GM12878 (cell line): Measurements from ENCODE around the gene RPS15A.

Experiments used
- CEBPB ChIP-seq, 2 experiments: fragments of 150-350 bp in 1 of 2; IDR thresholded peaks; 2 replicates each; pipeline ENCODE4 v1.6.1; 2012 to 2014; ENCODE audit warnings: low read depth in 2 of 2, low read length in 2 of 2, borderline replicate concordance in 1 of 2, inconsistent platforms in 1 of 2
- EP300 ChIP-seq, 2 experiments: fragments of 150-350 bp in 1 of 2; IDR thresholded peaks; 2 replicates each; pipeline ENCODE4 v1.6.1; 2011 to 2012; ENCODE audit warnings: low read depth in 2 of 2, low read length in 2 of 2, borderline replicate concordance in 1 of 2, improper control_type of control experiment in 1 of 2, inconsistent platforms in 1 of 2; ENCODE audit not compliant: control insufficient read depth in 1 of 2
- EZH2 ChIP-seq: IDR thresholded peaks from 2 replicates; pipeline ENCODE4 v1.6.1; 2012; ENCODE audit warnings: low read depth, mild to moderate bottlenecking, control low read depth, inconsistent platforms, low read length, borderline replicate concordance; ENCODE audit not compliant: control insufficient read depth
- FOS ChIP-seq: IDR thresholded peaks from 3 replicates; pipeline ENCODE4 v1.6.1; 2011; ENCODE audit warnings: borderline replicate concordance; ENCODE audit not compliant: insufficient read length; ENCODE audit errors: extremely low read depth
- GABPA ChIP-seq: IDR thresholded peaks from 2 replicates; pipeline ENCODE4 v1.6.1; 2014; ENCODE audit warnings: antibody characterized with exemption, low read depth, mild to moderate bottlenecking, inconsistent platforms
- IRF4 ChIP-seq: IDR thresholded peaks from 2 replicates; pipeline ENCODE4 v1.6.1; 2011; ENCODE audit warnings: low read depth, low read length
- NRF1 ChIP-seq: conservative IDR thresholded peaks from 2 replicates; pipeline ENCODE4 v1.6.1; 2011; ENCODE audit warnings: mild to moderate bottlenecking, low read depth, low read length, improper control_type of control experiment
- POLR2A ChIP-seq: IDR thresholded peaks from 2 replicates; pipeline ENCODE4 v1.6.1; 2011; ENCODE audit warnings: low read depth, mild to moderate bottlenecking, low read length
- POU2F2 ChIP-seq: IDR thresholded peaks from 3 replicates; pipeline ENCODE4 v1.6.1; 2011; ENCODE audit warnings: low read depth, mild to moderate bottlenecking, low read length, borderline replicate concordance
- TF ChIP-seq, protein P1 (sequence below): IDR thresholded peaks from 2 replicates; pipeline ENCODE4 v1.6.1; 2011; ENCODE audit warnings: low read depth, mild to moderate bottlenecking, low read length, moderate library complexity, borderline replicate concordance; ENCODE audit errors: extremely low read depth
- TF ChIP-seq, protein P2 (sequence below), 3 experiments: IDR thresholded peaks in 2 of 3; conservative IDR thresholded peaks in 1 of 3; 2 replicates each; pipeline ENCODE4 v1.5.1; 2011; ENCODE audit warnings: low read depth in 3 of 3, low read length in 3 of 3, mild to moderate bottlenecking in 3 of 3, control low read depth in 2 of 3, moderate library complexity in 2 of 3, inconsistent platforms in 1 of 3, mixed read lengths in 1 of 3; ENCODE audit not compliant: control insufficient read depth in 2 of 3, insufficient read depth in 1 of 3; ENCODE audit errors: extremely low read depth in 1 of 3
- TF ChIP-seq, protein P3 (sequence below): fragments of 450-650 bp; IDR thresholded peaks from 2 replicates; pipeline ENCODE4 v1.6.1; 2017; ENCODE audit warnings: borderline replicate concordance
- TF ChIP-seq, protein P4 (sequence below): IDR thresholded peaks from 2 replicates; pipeline ENCODE4 v1.6.1; 2012; ENCODE audit warnings: low read depth, low read length, improper control_type of control experiment

DNA sequence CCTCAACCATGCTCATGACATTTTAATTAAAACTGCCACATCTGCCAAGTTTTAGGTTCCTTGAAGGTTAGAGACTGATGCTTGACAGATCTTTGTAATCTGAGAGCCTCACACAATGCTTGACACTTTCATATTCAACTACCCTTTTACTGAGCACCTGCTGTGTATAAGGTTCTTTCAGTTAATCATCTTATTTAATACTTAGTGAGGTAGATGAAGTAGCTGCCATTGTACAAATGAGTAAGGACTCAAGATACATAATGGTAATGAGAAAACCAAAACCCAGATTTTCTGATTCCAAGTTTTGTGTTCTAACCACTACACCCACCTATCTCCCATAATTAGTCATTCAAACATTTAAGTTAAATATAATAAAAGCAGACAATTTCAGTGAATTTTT lies 46.6 kb upstream of the RPS15A start:
- TF ChIP-seq, protein P1, sequence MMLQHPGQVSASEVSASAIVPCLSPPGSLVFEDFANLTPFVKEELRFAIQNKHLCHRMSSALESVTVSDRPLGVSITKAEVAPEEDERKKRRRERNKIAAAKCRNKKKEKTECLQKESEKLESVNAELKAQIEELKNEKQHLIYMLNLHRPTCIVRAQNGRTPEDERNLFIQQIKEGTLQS: no peak
- TF ChIP-seq, protein P2, sequence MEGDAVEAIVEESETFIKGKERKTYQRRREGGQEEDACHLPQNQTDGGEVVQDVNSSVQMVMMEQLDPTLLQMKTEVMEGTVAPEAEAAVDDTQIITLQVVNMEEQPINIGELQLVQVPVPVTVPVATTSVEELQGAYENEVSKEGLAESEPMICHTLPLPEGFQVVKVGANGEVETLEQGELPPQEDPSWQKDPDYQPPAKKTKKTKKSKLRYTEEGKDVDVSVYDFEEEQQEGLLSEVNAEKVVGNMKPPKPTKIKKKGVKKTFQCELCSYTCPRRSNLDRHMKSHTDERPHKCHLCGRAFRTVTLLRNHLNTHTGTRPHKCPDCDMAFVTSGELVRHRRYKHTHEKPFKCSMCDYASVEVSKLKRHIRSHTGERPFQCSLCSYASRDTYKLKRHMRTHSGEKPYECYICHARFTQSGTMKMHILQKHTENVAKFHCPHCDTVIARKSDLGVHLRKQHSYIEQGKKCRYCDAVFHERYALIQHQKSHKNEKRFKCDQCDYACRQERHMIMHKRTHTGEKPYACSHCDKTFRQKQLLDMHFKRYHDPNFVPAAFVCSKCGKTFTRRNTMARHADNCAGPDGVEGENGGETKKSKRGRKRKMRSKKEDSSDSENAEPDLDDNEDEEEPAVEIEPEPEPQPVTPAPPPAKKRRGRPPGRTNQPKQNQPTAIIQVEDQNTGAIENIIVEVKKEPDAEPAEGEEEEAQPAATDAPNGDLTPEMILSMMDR (IDR thresholded peaks at IDR 0.05 in 2 of 3, conservative IDR thresholded peaks at IDR 0.05 in 1 of 3; ENCODE audit: control insufficient read depth in 2 of 3, extremely low read depth in 1 of 3, insufficient read depth in 1 of 3, low read depth in 3 of 3, low read length in 3 of 3): no peak
- no peak for TF ChIP-seq CEBPB (IDR thresholded peaks at IDR 0.05; ENCODE audit: borderline replicate concordance in 1 of 2, low read depth in 2 of 2, low read length in 2 of 2)
- no peak for TF ChIP-seq EP300 (IDR thresholded peaks at IDR 0.05; ENCODE audit: borderline replicate concordance in 1 of 2, control insufficient read depth in 1 of 2, low read depth in 2 of 2, low read length in 2 of 2)
- TF ChIP-seq GABPA: no peak
- TF ChIP-seq, protein P3, sequence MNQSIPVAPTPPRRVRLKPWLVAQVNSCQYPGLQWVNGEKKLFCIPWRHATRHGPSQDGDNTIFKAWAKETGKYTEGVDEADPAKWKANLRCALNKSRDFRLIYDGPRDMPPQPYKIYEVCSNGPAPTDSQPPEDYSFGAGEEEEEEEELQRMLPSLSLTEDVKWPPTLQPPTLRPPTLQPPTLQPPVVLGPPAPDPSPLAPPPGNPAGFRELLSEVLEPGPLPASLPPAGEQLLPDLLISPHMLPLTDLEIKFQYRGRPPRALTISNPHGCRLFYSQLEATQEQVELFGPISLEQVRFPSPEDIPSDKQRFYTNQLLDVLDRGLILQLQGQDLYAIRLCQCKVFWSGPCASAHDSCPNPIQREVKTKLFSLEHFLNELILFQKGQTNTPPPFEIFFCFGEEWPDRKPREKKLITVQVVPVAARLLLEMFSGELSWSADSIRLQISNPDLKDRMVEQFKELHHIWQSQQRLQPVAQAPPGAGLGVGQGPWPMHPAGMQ: no peak
- TF ChIP-seq FOS: no peak
- no peak for TF ChIP-seq IRF4
- TF ChIP-seq EZH2: no peak
- TF ChIP-seq NRF1: no peak
- TF ChIP-seq, protein P4, sequence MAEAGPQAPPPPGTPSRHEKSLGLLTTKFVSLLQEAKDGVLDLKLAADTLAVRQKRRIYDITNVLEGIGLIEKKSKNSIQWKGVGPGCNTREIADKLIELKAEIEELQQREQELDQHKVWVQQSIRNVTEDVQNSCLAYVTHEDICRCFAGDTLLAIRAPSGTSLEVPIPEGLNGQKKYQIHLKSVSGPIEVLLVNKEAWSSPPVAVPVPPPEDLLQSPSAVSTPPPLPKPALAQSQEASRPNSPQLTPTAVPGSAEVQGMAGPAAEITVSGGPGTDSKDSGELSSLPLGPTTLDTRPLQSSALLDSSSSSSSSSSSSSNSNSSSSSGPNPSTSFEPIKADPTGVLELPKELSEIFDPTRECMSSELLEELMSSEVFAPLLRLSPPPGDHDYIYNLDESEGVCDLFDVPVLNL: no peak
- TF ChIP-seq POU2F2: no peak
- no peak for TF ChIP-seq POLR2A
